Loucy (cell line): ENCODE results near the gene GRAMD4.

Experiments
- EZH2phosphoT487 ChIP-seq: fragments of 200-600 bp; IDR thresholded peaks from 2 replicates; pipeline ENCODE4 v1.6.1; 2018; ENCODE audit warnings: antibody characterized with exemption, mild to moderate bottlenecking, moderate library complexity, borderline replicate concordance
- TF ChIP-seq, protein P1 (sequence below): fragments of 200-600 bp; sonication (generic); conservative IDR thresholded peaks from 2 replicates; pipeline ENCODE4 v1.5.1; 2014; ENCODE audit warnings: mild to moderate bottlenecking, antibody characterized with exemption, low read length

DNA sequence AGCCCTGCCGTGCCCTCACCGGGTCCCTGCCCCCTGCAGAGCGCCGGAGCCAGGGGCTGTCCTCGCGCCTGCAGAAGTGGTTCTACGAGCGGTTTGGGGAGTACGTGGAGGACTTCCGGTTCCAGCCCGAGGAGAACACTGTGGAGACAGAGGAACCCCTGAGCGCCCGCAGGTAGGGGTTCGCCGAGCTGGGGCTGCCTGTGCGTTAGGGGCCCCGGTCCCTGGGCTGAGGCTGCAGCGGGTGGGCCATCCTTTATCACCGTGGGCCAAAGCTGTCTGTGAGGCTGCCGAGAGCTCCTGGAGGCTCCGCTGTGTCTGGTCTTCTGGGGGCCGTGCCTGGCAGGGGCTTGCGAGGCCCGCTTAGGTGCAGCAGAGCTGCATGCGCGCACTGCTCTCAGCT, 42.8 kb downstream of the GRAMD4 start:
- TF ChIP-seq, protein P1, sequence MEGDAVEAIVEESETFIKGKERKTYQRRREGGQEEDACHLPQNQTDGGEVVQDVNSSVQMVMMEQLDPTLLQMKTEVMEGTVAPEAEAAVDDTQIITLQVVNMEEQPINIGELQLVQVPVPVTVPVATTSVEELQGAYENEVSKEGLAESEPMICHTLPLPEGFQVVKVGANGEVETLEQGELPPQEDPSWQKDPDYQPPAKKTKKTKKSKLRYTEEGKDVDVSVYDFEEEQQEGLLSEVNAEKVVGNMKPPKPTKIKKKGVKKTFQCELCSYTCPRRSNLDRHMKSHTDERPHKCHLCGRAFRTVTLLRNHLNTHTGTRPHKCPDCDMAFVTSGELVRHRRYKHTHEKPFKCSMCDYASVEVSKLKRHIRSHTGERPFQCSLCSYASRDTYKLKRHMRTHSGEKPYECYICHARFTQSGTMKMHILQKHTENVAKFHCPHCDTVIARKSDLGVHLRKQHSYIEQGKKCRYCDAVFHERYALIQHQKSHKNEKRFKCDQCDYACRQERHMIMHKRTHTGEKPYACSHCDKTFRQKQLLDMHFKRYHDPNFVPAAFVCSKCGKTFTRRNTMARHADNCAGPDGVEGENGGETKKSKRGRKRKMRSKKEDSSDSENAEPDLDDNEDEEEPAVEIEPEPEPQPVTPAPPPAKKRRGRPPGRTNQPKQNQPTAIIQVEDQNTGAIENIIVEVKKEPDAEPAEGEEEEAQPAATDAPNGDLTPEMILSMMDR, result no peak
- no peak for TF ChIP-seq EZH2phosphoT487
